ENCODE data around the gene HHEX. TPM values are rescaled to one million over a fixed set of nuclear protein-coding genes. Genes with fewer than 3 reads are reported as not detected.
"Not testable (repeated sequence)": the region's sequence is repeated elsewhere in the genome, so short reads cannot be mapped to it uniquely, and the experiment has no call there.

The HHEX gene
- total and polyA plus RNA-seq, 3 experiments from 2014 or later: 0.90 TPM; not detected in 2

- Histone ChIP-seq H3K4me3 (ENCODE audit: low read length) (no peak overlapping the region), H3K27me3 (ENCODE audit: insufficient read depth, low read length, poor library complexity, severe bottlenecking) (no peaks in the 10 kb centered on the region), H3K27ac (ENCODE audit: low read depth, low read length) (no peak overlapping the region), H3K4me1 (ENCODE audit: insufficient read depth, low read length) (no peaks in the 10 kb centered on the region), H3K36me3 (ENCODE audit: insufficient read depth, low read length) (no peaks in the 10 kb centered on the region), H3K9me3 (ENCODE audit: low read length) (no peaks in the 10 kb centered on the region)
- no peak for DNase-seq
- no peaks in the 10 kb centered on the region for H3K9me3 Mint-ChIP-seq
- ChIA-PET POLR2A (no interaction called here), CTCF (interaction anchor here (0.6 kb wide), 1 partner anchor 299 kb away, joined by 3 read pairs; no protein-coding TSS in a partner anchor)
- no peak overlapping the region for H3K27ac Mint-ChIP-seq
- H3K27me3 Mint-ChIP-seq: peaks cover 10 to 38% of the 10 kb centered on the region in 2 donors
- no peaks in the 10 kb centered on the region for H3K36me3 Mint-ChIP-seq
- H3K4me3 Mint-ChIP-seq: no peak overlapping the region
- no peaks in the 10 kb centered on the region for H3K4me1 Mint-ChIP-seq
These were observed 40.1 kb downstream of the HHEX start for GRCh38 chr10:92729886-92730285.

DNA sequence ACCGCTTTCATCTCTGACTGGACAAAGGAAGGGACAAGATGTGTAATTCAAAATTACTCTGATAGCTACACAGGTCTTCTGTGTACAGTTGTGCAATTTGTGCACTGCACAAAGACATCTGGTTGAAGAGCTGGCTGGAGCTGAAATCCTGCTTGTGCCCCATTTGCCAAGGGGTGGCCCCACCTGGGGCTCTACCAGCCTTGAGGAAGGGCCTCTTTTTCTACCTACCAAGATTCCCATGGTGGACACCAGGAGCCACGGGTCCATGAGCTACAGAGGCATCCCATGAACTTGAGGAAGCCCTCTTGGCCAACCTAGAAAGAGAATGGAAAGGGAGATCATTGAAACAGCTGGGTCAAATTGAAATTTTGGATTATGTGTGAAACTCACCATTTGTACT lies 43.2 kb downstream of the HHEX start:
- Mint-ChIP-seq H3K36me3 (no peaks in the 10 kb centered on the region), H3K27ac (no peak overlapping the region), H3K9me3 (no peaks in the 10 kb centered on the region), H3K4me3 (no peak overlapping the region), H3K27me3 (peaks cover 9 to 37% of the 10 kb centered on the region in 2 donors), H3K4me1 (no peaks in the 10 kb centered on the region)
- Histone ChIP-seq H3K27ac (ENCODE audit: low read depth, low read length) (no peak overlapping the region), H3K9me3 (ENCODE audit: low read length) (no peaks in the 10 kb centered on the region), H3K36me3 (ENCODE audit: insufficient read depth, low read length) (no peaks in the 10 kb centered on the region), H3K4me3 (ENCODE audit: low read length) (no peak overlapping the region), H3K27me3 (ENCODE audit: insufficient read depth, low read length, poor library complexity, severe bottlenecking) (no peaks in the 10 kb centered on the region), H3K4me1 (ENCODE audit: insufficient read depth, low read length) (no peaks in the 10 kb centered on the region)
- DNase-seq: no peak
- ChIA-PET CTCF (no interaction called here), POLR2A (no interaction called here)

DNA sequence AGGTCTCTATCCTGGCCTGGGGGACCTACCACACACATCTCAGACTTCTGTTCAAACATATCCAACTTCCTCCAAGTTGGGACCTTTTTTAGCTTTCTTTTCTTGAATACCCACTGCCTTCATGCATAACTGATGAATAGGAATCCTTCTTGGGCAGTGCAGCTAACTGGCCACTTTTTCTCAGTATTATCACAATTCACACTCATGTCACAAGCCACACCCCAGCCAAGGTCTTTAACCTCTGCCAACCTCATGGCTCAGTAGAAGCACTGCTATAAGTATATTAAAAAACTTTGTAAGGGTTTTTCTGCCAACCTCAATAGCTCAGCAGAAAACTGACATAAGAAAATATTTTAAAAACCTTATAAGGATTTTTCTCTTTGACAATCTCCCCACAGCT lies 44.5 kb downstream of the HHEX start:
- CTCF ChIA-PET: no interaction called here
- H3K9me3 ChIP-seq (ENCODE audit: low read length): no peaks in the 10 kb centered on the region
- no peaks in the 10 kb centered on the region for H3K27me3 ChIP-seq (ENCODE audit: insufficient read depth, low read length, poor library complexity, severe bottlenecking)
- no peaks in the 10 kb centered on the region for H3K9me3 Mint-ChIP-seq
- no peak for DNase-seq
- H3K27ac Mint-ChIP-seq: no peak overlapping the region
- H3K27me3 Mint-ChIP-seq: peaks cover 9 to 43% of the 10 kb centered on the region in 2 donors
- H3K27ac ChIP-seq (ENCODE audit: low read depth, low read length): no peak overlapping the region
- H3K4me3 ChIP-seq (ENCODE audit: low read length): no peak overlapping the region
- H3K4me1 ChIP-seq (ENCODE audit: insufficient read depth, low read length): no peaks in the 10 kb centered on the region
- H3K4me3 Mint-ChIP-seq: no peak overlapping the region
- H3K36me3 ChIP-seq (ENCODE audit: insufficient read depth, low read length): no peaks in the 10 kb centered on the region
- no peaks in the 10 kb centered on the region for H3K4me1 Mint-ChIP-seq
- H3K36me3 Mint-ChIP-seq: no peaks in the 10 kb centered on the region
- POLR2A ChIA-PET: no interaction called here

GRCh38 chr10:92735938-92736337 lies 46.2 kb downstream of the HHEX start:
- no peaks in the 10 kb centered on the region for H3K9me3 Mint-ChIP-seq
- Histone ChIP-seq H3K27ac (ENCODE audit: low read depth, low read length) (no peak overlapping the region), H3K27me3 (ENCODE audit: insufficient read depth, low read length, poor library complexity, severe bottlenecking) (no peaks in the 10 kb centered on the region), H3K36me3 (ENCODE audit: insufficient read depth, low read length) (no peaks in the 10 kb centered on the region), H3K4me3 (ENCODE audit: low read length) (no peak overlapping the region), H3K9me3 (ENCODE audit: low read length) (no peaks in the 10 kb centered on the region), H3K4me1 (ENCODE audit: insufficient read depth, low read length) (no peaks in the 10 kb centered on the region)
- no peaks in the 10 kb centered on the region for H3K4me1 Mint-ChIP-seq
- CTCF ChIA-PET: no interaction called here
- no peak overlapping the region for H3K27ac Mint-ChIP-seq
- POLR2A ChIA-PET: no interaction called here
- H3K4me3 Mint-ChIP-seq: no peak overlapping the region
- no peak for DNase-seq
- no peaks in the 10 kb centered on the region for H3K36me3 Mint-ChIP-seq
- H3K27me3 Mint-ChIP-seq: peaks cover 11 to 49% of the 10 kb centered on the region in 2 donors

DNA sequence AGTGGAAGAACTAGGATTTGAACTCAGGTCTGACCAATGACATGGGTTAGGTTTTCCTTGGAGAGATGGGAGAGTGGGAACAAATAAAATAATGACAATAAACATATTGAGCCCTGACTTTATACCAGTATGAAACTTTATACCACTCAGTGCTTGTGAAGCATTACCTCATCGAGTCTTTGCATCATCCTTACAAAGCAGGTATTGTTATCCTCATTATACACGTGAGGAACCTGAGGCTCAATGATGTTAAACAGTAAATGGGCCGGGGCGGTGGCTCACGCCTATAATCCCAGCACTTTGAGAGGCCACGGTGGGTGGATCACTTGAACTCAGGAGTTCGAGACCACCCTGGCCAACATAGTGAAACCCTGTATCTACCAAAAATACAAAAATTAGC lies 47.7 kb downstream of the HHEX start:
- no peak overlapping the region for H3K27ac Mint-ChIP-seq
- CTCF ChIA-PET: interaction anchor here (0.7 kb wide), 1 partner anchor 45 kb away, joined by 3 read pairs; no protein-coding TSS in a partner anchor

DNA sequence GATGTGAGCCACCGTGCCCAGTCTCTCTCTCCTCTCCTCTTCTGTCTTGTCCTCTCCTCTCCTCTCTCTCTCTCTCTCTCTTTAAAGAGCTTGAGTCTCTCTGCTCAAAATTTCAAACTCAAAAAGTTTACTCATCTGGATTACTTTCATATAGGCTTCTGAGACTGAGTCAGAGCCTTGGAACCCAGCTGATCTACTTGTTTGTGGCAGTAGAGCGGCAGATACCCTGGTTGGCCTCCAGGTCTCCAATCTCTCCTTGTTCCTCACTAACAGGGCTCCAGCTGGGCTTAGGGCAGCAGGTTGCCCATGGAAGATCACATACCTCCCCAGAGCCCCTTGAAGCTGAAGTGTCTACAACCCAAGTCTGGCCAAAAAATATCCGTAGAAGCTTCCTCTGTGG lies 51.0 kb downstream of the HHEX start:
- ChIA-PET POLR2A (interaction anchor here (0.7 kb wide), 1 partner anchor 199 kb away, joined by 5 read pairs; no protein-coding TSS in a partner anchor), CTCF (no interaction called here)
- no peak overlapping the region for H3K4me3 ChIP-seq (ENCODE audit: low read length)
- Mint-ChIP-seq H3K4me3 (no peak overlapping the region), H3K27ac (no peak overlapping the region), H3K27me3 (peaks cover 9 to 21% of the 10 kb centered on the region in 2 donors), H3K36me3 (no peaks in the 10 kb centered on the region), H3K9me3 (no peaks in the 10 kb centered on the region), H3K4me1 (peaks cover 0 to 8% (median 0%) of the 10 kb centered on the region in 3 donors)
- no peaks in the 10 kb centered on the region for H3K9me3 ChIP-seq (ENCODE audit: low read length)
- no peak overlapping the region for H3K27ac ChIP-seq (ENCODE audit: low read depth, low read length)
- no peaks in the 10 kb centered on the region for H3K4me1 ChIP-seq (ENCODE audit: insufficient read depth, low read length)
- H3K36me3 ChIP-seq (ENCODE audit: insufficient read depth, low read length): no peaks in the 10 kb centered on the region
- DNase-seq: no peak
- no peaks in the 10 kb centered on the region for H3K27me3 ChIP-seq (ENCODE audit: insufficient read depth, low read length, poor library complexity, severe bottlenecking)

More for the DNA sequence above, 47.7 kb downstream of the HHEX start:
- POLR2A ChIA-PET: no interaction called here
- no peaks in the 10 kb centered on the region for H3K36me3 ChIP-seq (ENCODE audit: insufficient read depth, low read length)
- no peak overlapping the region for H3K27ac ChIP-seq (ENCODE audit: low read depth, low read length)
- H3K27me3 ChIP-seq (ENCODE audit: insufficient read depth, low read length, poor library complexity, severe bottlenecking): no peaks in the 10 kb centered on the region
- Mint-ChIP-seq H3K4me3 (no peak overlapping the region), H3K36me3 (no peaks in the 10 kb centered on the region), H3K4me1 (peaks cover 0 to 3% (median 0%) of the 10 kb centered on the region in 3 donors), H3K27me3 (peaks cover 11 to 44% of the 10 kb centered on the region in 2 donors), H3K9me3 (no peaks in the 10 kb centered on the region)
- H3K4me1 ChIP-seq (ENCODE audit: insufficient read depth, low read length): no peaks in the 10 kb centered on the region
- no peaks in the 10 kb centered on the region for H3K9me3 ChIP-seq (ENCODE audit: low read length)
- H3K4me3 ChIP-seq (ENCODE audit: low read length): no peak overlapping the region
- DNase-seq: no peak

DNA sequence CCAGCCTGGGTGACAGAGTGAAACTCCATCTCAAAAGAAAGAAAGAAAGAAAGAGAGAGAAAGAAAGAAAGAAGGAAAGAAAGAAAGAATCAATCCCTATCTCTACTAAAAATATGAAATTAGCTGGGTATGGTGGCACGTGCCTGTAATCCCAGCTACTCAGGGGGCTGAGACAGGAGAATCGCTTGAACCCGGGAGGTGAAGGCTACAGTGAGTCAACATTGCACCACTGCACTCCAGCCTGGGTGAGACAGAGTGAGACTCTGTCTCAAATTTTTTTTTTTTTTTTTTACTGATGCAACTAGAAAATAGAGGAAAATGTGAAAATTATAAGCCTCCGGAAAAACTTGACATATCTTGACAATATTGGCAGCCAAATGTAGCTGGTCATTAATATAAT lies 52.0 kb downstream of the HHEX start:
- H3K27me3 ChIP-seq (ENCODE audit: insufficient read depth, low read length, poor library complexity, severe bottlenecking); H3K9me3 Mint-ChIP-seq; DNase-seq; H3K36me3 Mint-ChIP-seq; H3K27ac Mint-ChIP-seq; H3K27ac ChIP-seq (ENCODE audit: low read depth, low read length); H3K4me3 Mint-ChIP-seq; CTCF ChIA-PET; POLR2A ChIA-PET; H3K9me3 ChIP-seq (ENCODE audit: low read length); H3K4me3 ChIP-seq (ENCODE audit: low read length); H3K4me1 ChIP-seq (ENCODE audit: insufficient read depth, low read length); H3K36me3 ChIP-seq (ENCODE audit: insufficient read depth, low read length); H3K4me1 Mint-ChIP-seq: not testable (repeated sequence)
- H3K27me3 Mint-ChIP-seq: peaks cover 7 to 16% of the 10 kb centered on the region in 2 donors

DNA sequence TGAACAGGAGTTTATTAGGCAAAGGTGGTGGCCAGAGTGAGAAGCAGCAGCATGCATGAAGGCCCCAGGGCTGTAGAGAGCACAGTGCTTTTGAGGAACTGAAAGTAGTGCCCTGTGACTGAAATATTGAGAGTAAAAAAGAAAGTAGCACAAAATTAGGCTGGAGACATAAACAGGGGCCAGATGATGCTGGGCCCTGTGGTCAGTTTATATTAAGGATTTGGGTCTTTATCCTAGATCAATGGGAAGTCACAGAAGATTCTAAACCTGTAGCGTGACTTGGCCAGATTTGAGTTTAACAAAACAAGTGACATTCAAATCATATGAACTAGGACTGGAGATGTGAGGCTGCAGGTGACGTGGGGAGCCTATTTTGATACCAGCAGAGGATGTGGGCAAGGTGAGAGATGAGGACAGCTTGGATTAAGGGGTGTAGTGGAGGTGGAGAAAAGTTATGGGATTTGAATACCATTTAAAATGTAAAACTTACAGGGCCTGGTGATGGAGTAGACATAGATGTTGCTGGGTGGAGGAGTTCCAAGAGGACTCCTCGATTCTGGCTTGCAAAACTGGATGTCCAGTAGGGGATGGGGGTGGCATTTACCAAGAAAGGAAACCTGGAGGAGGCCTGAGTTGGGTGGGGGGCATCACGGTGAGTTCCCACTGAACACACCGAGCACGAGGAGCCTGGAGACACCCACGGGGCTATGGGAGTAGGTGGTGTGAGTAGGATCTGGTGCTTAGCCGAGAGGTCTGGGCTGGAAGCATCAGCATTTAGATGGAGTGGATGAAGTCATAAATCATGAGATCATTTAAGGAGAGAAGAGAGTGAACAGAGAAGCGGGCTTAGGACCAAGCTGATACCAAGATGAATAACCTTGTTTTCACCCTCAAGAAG lies 52.8 kb downstream of the HHEX start:
- POLR2A ChIA-PET: no interaction called here
- H3K27me3 ChIP-seq (ENCODE audit: insufficient read depth, low read length, poor library complexity, severe bottlenecking): no peaks in the 10 kb centered on the region
- CTCF ChIA-PET: no interaction called here
- peaks cover 4% of the 10 kb centered on the region for H3K4me1 ChIP-seq (ENCODE audit: insufficient read depth, low read length)
- no peaks in the 10 kb centered on the region for H3K36me3 ChIP-seq (ENCODE audit: insufficient read depth, low read length)
- peaks cover 4 to 18% (median 10%) of the 10 kb centered on the region in 3 donors for H3K4me1 Mint-ChIP-seq
- DNase-seq: no peak
- H3K4me3 ChIP-seq (ENCODE audit: low read length): no peak overlapping the region
- H3K9me3 ChIP-seq (ENCODE audit: low read length): no peaks in the 10 kb centered on the region
- H3K4me3 Mint-ChIP-seq: no peak overlapping the region
- peaks cover 7 to 16% of the 10 kb centered on the region in 2 donors for H3K27me3 Mint-ChIP-seq
- H3K27ac ChIP-seq (ENCODE audit: low read depth, low read length): no peak overlapping the region
- H3K27ac Mint-ChIP-seq: no peak overlapping the region
- peaks cover 0 to 2% (median 0%) of the 10 kb centered on the region in 3 donors for H3K36me3 Mint-ChIP-seq
- H3K9me3 Mint-ChIP-seq: no peaks in the 10 kb centered on the region

Measured in CD8-positive, alpha-beta memory T cell (primary cell).